B cell (primary cell): ENCODE measurements around the gene FER. TPM values are rescaled to one million over a fixed set of nuclear protein-coding genes. Genes with fewer than 3 reads are reported as not detected.

ENCODE experiments used
- ATAC-seq: fragments of 200-7000 bp; cut with Tn5 transposase; one replicate; pipeline ENCODE4 v1.10.0; 2021; ENCODE audit warnings: low read depth, mild to moderate bottlenecking, moderate number of reproducible peaks, moderate library complexity
- CTCF ChIA-PET: fragments of 350-600 bp; sonication (Branson Sonifier 250); formaldehyde crosslinking; loops from one replicate; lab custom pipeline; 2021; ENCODE audit warnings: antibody characterized with exemption, inconsistent platforms; lab: Charles Lee
- POLR2A ChIA-PET: fragments of 350-600 bp; sonication (Branson Sonifier 250); formaldehyde crosslinking; loops from one replicate; lab custom pipeline; 2021; ENCODE audit warnings: antibody characterized with exemption; lab: Charles Lee
- DNase-seq: peaks from one replicate; pipeline ENCODE4 v3.0.0; 2013
- H2AFZ ChIP-seq: 2 replicates; pipeline ENCODE4 v1.6.1; 2012; ENCODE audit warnings: mild to moderate bottlenecking, low read depth, low read length; ENCODE audit not compliant: insufficient read depth, poor library complexity, severe bottlenecking
- H3K27ac ChIP-seq, 2 donors: 1 replicate in 1 of 2; 2 replicates in 1 of 2; pipeline ENCODE4 v1.5.1; 2012 to 2013; ENCODE audit warnings: low read length in 2 of 2, mild to moderate bottlenecking in 2 of 2, moderate library complexity in 1 of 2
- H3K27me3 ChIP-seq, 4 experiments: fragments of 200-600 bp in 1 of 4; sonication (generic) in 1 of 4; replicated peaks in 1 of 4; 1 replicate in 2 of 4; 2 replicates in 2 of 4; pipeline versions ENCODE4 v1.6.1 to v1.7.0; 2013 to 2016; ENCODE audit warnings: low read length in 3 of 4, mild to moderate bottlenecking in 2 of 4, mixed read lengths in 1 of 4, moderate library complexity in 1 of 4; ENCODE audit not compliant: insufficient read depth in 4 of 4, control insufficient read depth in 3 of 4; ENCODE audit errors: control extremely low read depth in 1 of 4
- H3K36me3 ChIP-seq, 2 experiments: replicated peaks in 1 of 2; 1 replicate in 1 of 2; 2 replicates in 1 of 2; pipeline versions ENCODE4 v1.6.1 to v1.7.1; 2013; ENCODE audit warnings: low read length in 1 of 2; ENCODE audit not compliant: insufficient read depth in 2 of 2, control insufficient read depth in 1 of 2; ENCODE audit errors: control extremely low read depth in 1 of 2, extremely low read depth in 1 of 2
- H3K4me1 ChIP-seq, 2 donors: fragments of 200-600 bp in 1 of 2; sonication (generic) in 1 of 2; 1 replicate in 1 of 2; 2 replicates in 1 of 2; pipeline versions ENCODE4 v1.5.1 to v1.6.1; 2013 to 2017; ENCODE audit warnings: low read length in 2 of 2; ENCODE audit not compliant: control insufficient read depth in 2 of 2, insufficient read depth in 2 of 2
- H3K4me2 ChIP-seq: replicated peaks from 2 replicates; pipeline ENCODE3; 2012; ENCODE audit warnings: mild to moderate bottlenecking, low read depth, low read length; ENCODE audit not compliant: poor library complexity, severe bottlenecking
- H3K4me3 ChIP-seq, 5 experiments: fragments of 200-600 bp in 1 of 5; sonication (generic) in 1 of 5; 1 replicate in 3 of 5; 2 replicates in 2 of 5; pipeline versions ENCODE4 v1.5.1 to v1.7.0; 2011 to 2016; ENCODE audit warnings: low read length in 4 of 5, mild to moderate bottlenecking in 4 of 5, low read depth in 2 of 5, control low read depth in 1 of 5, moderate library complexity in 1 of 5; ENCODE audit not compliant: insufficient read depth in 1 of 5; ENCODE audit errors: control extremely low read depth in 1 of 5, extremely low read depth in 1 of 5
- H3K79me2 ChIP-seq: fragments of 200-600 bp; sonication (generic); one replicate; pipeline ENCODE4 v1.6.0; 2016; ENCODE audit warnings: low read length; ENCODE audit not compliant: control insufficient read depth, insufficient read depth
- H3K9ac ChIP-seq: fragments of 200-600 bp; sonication (generic); 2 replicates; pipeline ENCODE4 v1.6.1; 2017; ENCODE audit warnings: mild to moderate bottlenecking, low read length, moderate library complexity
- H3K9me3 ChIP-seq, 3 donors: one replicate each; pipeline versions ENCODE4 v1.6.1 to v1.7.1; 2013; ENCODE audit warnings: low read length in 2 of 3; ENCODE audit not compliant: control insufficient read depth in 2 of 3, insufficient read depth in 1 of 3; ENCODE audit errors: control extremely low read depth in 1 of 3
- H4K20me1 ChIP-seq: 2 replicates; pipeline ENCODE4 v1.6.0; 2012; ENCODE audit warnings: mild to moderate bottlenecking, low read length; ENCODE audit not compliant: insufficient read depth, control insufficient read depth, poor library complexity, severe bottlenecking
- H3K27ac Mint-ChIP-seq: one replicate; pipeline ENCODE4 v1.8.0; 2021; ENCODE audit warnings: mixed read lengths
- H3K27me3 Mint-ChIP-seq: one replicate; pipeline ENCODE4 v1.8.0; 2021; ENCODE audit warnings: mixed read lengths
- H3K4me1 Mint-ChIP-seq: one replicate; pipeline ENCODE4 v1.8.0; 2021; ENCODE audit warnings: mixed read lengths
- H3K4me3 Mint-ChIP-seq: one replicate; pipeline ENCODE4 v1.8.0; 2021; ENCODE audit warnings: mixed read lengths
- H3K9me3 Mint-ChIP-seq: one replicate; pipeline ENCODE4 v1.8.0; 2022; ENCODE audit warnings: mixed read lengths; ENCODE audit not compliant: insufficient read depth
- CTCF ChIP-seq: fragments of 200-600 bp; IDR thresholded peaks from one replicate; pipeline ENCODE4 v1.8.0; 2022; ENCODE audit warnings: antibody characterized with exemption, mild to moderate bottlenecking
- EZH2 ChIP-seq: IDR thresholded peaks from 2 replicates; pipeline ENCODE4 v1.6.1; 2012; ENCODE audit warnings: borderline replicate concordance, low read depth, mild to moderate bottlenecking, moderate library complexity, low read length; ENCODE audit not compliant: insufficient read depth, poor library complexity, severe bottlenecking
- whole genome bisulfite sequencing: methylation state at CpG from one replicate; pipeline ENCODE4 v1.1.5; 2013; ENCODE audit warnings: missing lambda C conversion rate; ENCODE audit not compliant: insufficient coverage; 5-methylcytosine and 5-hydroxymethylcytosine counted together
- intact Hi-C: fragments of 100-400 bp; cut with micrococcal nuclease; formaldehyde crosslinking; loops from one replicate; pipeline ENCODE4 v1.10.0; 2022
- polyA plus RNA-seq: library from polyadenylated mRNA; depleted of rRNA; stranded (reverse); fragments of >200 nt; gene quantifications from 2 replicates; pipeline ENCODE4 v1.2.3, GENCODE V29; 2012
- total RNA-seq, 2 donors: library from RNA; stranded (reverse); fragments of 120-200 nt in 1 of 2; gene quantifications; 1 replicate in 1 of 2; 2 replicates in 1 of 2; pipeline versions ENCODE4 v1.2.3 to v1.2.4, GENCODE V29; 2013 to 2022

FER gene
- total and polyA plus RNA-seq, 2 donors (not counting 1 experiment from before 2014, with no cell fraction given): 1.3 to 41.3 TPM

GRCh38 chr5:109105631-109106267, 358.1 kb downstream of the FER start:
- Histone ChIP-seq H2AFZ (no peak overlapping the region), H3K27ac (no peak overlapping the region), H3K4me2 (no peak overlapping the region)

More at GRCh38 chr5:109105631-109106267, 358.1 kb downstream of the FER start:
- Mint-ChIP-seq H3K4me3 (no peak overlapping the region), H3K9me3 (no peaks in the 10 kb centered on the region), H3K4me1 (no peaks in the 10 kb centered on the region), H3K27ac (no peak overlapping the region), H3K27me3 (no peaks in the 10 kb centered on the region)
- ChIA-PET CTCF (no interaction called here), POLR2A (interaction anchor here (0.5 kb wide), 1 partner anchor 71 kb away, joined by 4 read pairs; no protein-coding TSS in a partner anchor)
- Histone ChIP-seq H3K79me2 (no peaks in the 10 kb centered on the region), H4K20me1 (no peaks in the 10 kb centered on the region), H3K4me1 (no peaks in the 10 kb centered on the region), H3K36me3 (peaks cover 0 to under 1% of the 10 kb centered on the region in 2 experiments), H3K9ac (no peak overlapping the region), H3K4me3 (no peak overlapping the region), H3K9me3 (no peaks in the 10 kb centered on the region), H3K27me3 (no peaks in the 10 kb centered on the region)
- no peak for ATAC-seq
- TF ChIP-seq EZH2 (no peak), CTCF (no peak)
- DNase-seq: no peak
- WGBS: 100% methylated on average over 2 of the region's 5 CpGs
- intact Hi-C loops: no loop called here
